Neural progenitor cell (in vitro differentiated cells): ENCODE results near the gene KRTAP12-1. TPM values are rescaled to one million over a fixed set of nuclear protein-coding genes. Genes with fewer than 3 reads are reported as not detected.
A peak's percentile ranks its signal among the peaks of the same experiment; 100 is the strongest.

Source experiments
- DNase-seq: peaks from one replicate; pipeline ENCODE4 v3.0.0-alpha.2; 2016; ENCODE audit warnings: low spot score
- H2AFZ ChIP-seq: fragments of 200-600 bp; sonication (generic); replicated peaks from 2 replicates; pipeline ENCODE4 v1.6.1; 2016; ENCODE audit warnings: antibody characterized with exemption
- H3F3A ChIP-seq: fragments of 200-600 bp; sonication (generic); 2 replicates; pipeline ENCODE4 v1.6.1; 2016; ENCODE audit warnings: antibody characterized with exemption, low read depth
- H3K27ac ChIP-seq: fragments of 200-600 bp; sonication (generic); 2 replicates; pipeline ENCODE4 v1.5.1; 2016; ENCODE audit warnings: mild to moderate bottlenecking
- H3K27me3 ChIP-seq: fragments of 200-600 bp; sonication (generic); 2 replicates; pipeline ENCODE4 v1.6.1; 2016; ENCODE audit warnings: mild to moderate bottlenecking, moderate library complexity
- H3K36me3 ChIP-seq: fragments of 200-600 bp; sonication (generic); 2 replicates; pipeline ENCODE4 v1.5.1; 2016
- H3K4me1 ChIP-seq: fragments of 200-600 bp; sonication (generic); 2 replicates; pipeline ENCODE4 v1.6.1; 2016; ENCODE audit warnings: mixed run types
- H3K4me2 ChIP-seq: fragments of 200-600 bp; sonication (generic); 2 replicates; pipeline ENCODE4 v1.6.1; 2016
- H3K4me3 ChIP-seq: fragments of 200-600 bp; sonication (generic); 2 replicates; pipeline ENCODE4 v1.5.1; 2016
- H3K79me2 ChIP-seq: fragments of 200-600 bp; sonication (generic); 2 replicates; pipeline ENCODE4 v1.6.1; 2016; ENCODE audit warnings: low read depth
- H3K9ac ChIP-seq: fragments of 200-600 bp; sonication (generic); 2 replicates; pipeline ENCODE4 v1.6.1; 2016
- H3K9me3 ChIP-seq: fragments of 200-600 bp; sonication (generic); 2 replicates; pipeline ENCODE4 v1.5.1; 2016; ENCODE audit warnings: low read depth
- H4K20me1 ChIP-seq: fragments of 200-600 bp; sonication (generic); 2 replicates; pipeline ENCODE4 v1.6.1; 2016; ENCODE audit warnings: low read depth
- H3K27ac Mint-ChIP-seq: 3 replicates; pipeline ENCODE4 v1.8.0; 2021; ENCODE audit warnings: mixed read lengths
- H3K27me3 Mint-ChIP-seq: 2 replicates; pipeline ENCODE4 v1.8.0; 2022; ENCODE audit warnings: low read depth, mild to moderate bottlenecking, inconsistent platforms, moderate library complexity, mixed read lengths; ENCODE audit not compliant: insufficient read depth
- H3K36me3 Mint-ChIP-seq: 3 replicates; pipeline ENCODE4 v1.8.0; 2021; ENCODE audit warnings: mixed read lengths
- H3K4me1 Mint-ChIP-seq: 3 replicates; pipeline ENCODE4 v1.8.0; 2021; ENCODE audit warnings: mixed read lengths
- H3K4me3 Mint-ChIP-seq: 3 replicates; pipeline ENCODE4 v1.8.0; 2021; ENCODE audit warnings: mild to moderate bottlenecking, moderate library complexity, mixed read lengths
- H3K9me3 Mint-ChIP-seq: 3 replicates; pipeline ENCODE4 v1.8.0; 2020; ENCODE audit warnings: mixed read lengths
- EZH2 ChIP-seq: fragments of 200-600 bp; sonication (generic); IDR thresholded peaks from 2 replicates; pipeline ENCODE4 v1.6.1; 2017; ENCODE audit warnings: antibody characterized with exemption, mild to moderate bottlenecking, moderate library complexity
- EZH2phosphoT487 ChIP-seq: fragments of 200-600 bp; sonication (generic); IDR thresholded peaks from 2 replicates; pipeline ENCODE4 v1.6.1; 2017; ENCODE audit warnings: antibody characterized with exemption
- total RNA-seq: library from RNA; depleted of rRNA; stranded (reverse); fragments of >200 nt; gene quantifications from 2 replicates; pipeline ENCODE4 v1.2.3, GENCODE V29; 2015; ENCODE audit warnings: low replicate concordance
- TF ChIP-seq, protein P1 (sequence below): fragments of 200-600 bp; sonication (generic); IDR thresholded peaks from 2 replicates; pipeline ENCODE4 v1.5.1; 2017; ENCODE audit warnings: antibody characterized with exemption, mild to moderate bottlenecking

Gene KRTAP12-1
- total RNA-seq, 1 donor from 2014 or later: not detected

DNA sequence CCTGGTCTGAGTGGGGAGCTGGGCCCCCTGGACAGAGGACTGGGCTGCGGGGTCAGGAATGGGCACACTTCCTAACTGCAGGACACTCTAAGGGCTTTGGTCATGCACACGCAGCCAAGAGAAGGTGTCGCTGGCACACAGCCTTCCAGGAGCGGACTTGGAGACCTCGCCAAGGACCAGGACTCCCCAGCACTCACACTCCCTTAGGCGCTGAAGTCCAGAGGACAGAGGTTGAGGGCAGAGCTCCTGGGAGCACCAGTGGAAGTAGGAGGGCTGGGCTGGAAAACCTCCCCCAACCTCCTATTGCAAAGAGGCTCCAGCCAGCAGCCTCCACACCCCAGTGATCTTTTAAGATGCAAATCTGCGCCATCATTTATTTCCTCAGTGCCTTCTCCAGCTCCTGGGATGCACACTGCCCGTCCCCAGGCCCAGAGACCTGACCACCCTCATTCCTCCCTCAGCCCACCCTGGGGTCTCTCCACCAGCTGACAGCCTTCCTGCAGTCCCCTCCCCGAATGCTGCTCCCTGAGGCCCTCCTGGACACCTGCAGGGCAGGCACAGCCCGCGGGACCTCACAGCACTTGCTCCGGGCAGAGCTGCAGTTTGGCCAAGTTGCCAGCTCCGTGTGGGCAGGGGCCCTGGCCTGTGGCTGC lies 26.4 kb upstream of the KRTAP12-1 start:
- H3K9ac ChIP-seq: no peak overlapping the region
- H3K79me2 ChIP-seq: no peaks in the 10 kb centered on the region
- H3K27me3 Mint-ChIP-seq: peaks cover 84% of the 10 kb centered on the region
- peaks cover 65% of the 10 kb centered on the region for H3K4me1 ChIP-seq
- peaks cover 100% of the 10 kb centered on the region for H3K27me3 ChIP-seq
- H3K9me3 ChIP-seq: no peaks in the 10 kb centered on the region
- H4K20me1 ChIP-seq: peaks cover 37% of the 10 kb centered on the region
- peak overlapping the region; percentile 69 for H3K4me2 ChIP-seq
- H3K27ac Mint-ChIP-seq: no peak overlapping the region
- peak overlapping the region; percentile 41 for H3K4me3 Mint-ChIP-seq
- H3K27ac ChIP-seq: no peak overlapping the region
- H3K36me3 ChIP-seq: no peaks in the 10 kb centered on the region
- peak; percentile 47 for DNase-seq
- H3K36me3 Mint-ChIP-seq: no peaks in the 10 kb centered on the region
- H3F3A ChIP-seq: peaks cover 9% of the 10 kb centered on the region
- H2AFZ ChIP-seq: no peak overlapping the region
- TF ChIP-seq EZH2phosphoT487 (no peak), EZH2 (no peak)
- TF ChIP-seq, protein P1, sequence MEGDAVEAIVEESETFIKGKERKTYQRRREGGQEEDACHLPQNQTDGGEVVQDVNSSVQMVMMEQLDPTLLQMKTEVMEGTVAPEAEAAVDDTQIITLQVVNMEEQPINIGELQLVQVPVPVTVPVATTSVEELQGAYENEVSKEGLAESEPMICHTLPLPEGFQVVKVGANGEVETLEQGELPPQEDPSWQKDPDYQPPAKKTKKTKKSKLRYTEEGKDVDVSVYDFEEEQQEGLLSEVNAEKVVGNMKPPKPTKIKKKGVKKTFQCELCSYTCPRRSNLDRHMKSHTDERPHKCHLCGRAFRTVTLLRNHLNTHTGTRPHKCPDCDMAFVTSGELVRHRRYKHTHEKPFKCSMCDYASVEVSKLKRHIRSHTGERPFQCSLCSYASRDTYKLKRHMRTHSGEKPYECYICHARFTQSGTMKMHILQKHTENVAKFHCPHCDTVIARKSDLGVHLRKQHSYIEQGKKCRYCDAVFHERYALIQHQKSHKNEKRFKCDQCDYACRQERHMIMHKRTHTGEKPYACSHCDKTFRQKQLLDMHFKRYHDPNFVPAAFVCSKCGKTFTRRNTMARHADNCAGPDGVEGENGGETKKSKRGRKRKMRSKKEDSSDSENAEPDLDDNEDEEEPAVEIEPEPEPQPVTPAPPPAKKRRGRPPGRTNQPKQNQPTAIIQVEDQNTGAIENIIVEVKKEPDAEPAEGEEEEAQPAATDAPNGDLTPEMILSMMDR: no peak
- peaks cover 2% of the 10 kb centered on the region for H3K9me3 Mint-ChIP-seq
- H3K4me1 Mint-ChIP-seq: peaks cover 45% of the 10 kb centered on the region
- H3K4me3 ChIP-seq: peak overlapping the region; percentile 22

DNA sequence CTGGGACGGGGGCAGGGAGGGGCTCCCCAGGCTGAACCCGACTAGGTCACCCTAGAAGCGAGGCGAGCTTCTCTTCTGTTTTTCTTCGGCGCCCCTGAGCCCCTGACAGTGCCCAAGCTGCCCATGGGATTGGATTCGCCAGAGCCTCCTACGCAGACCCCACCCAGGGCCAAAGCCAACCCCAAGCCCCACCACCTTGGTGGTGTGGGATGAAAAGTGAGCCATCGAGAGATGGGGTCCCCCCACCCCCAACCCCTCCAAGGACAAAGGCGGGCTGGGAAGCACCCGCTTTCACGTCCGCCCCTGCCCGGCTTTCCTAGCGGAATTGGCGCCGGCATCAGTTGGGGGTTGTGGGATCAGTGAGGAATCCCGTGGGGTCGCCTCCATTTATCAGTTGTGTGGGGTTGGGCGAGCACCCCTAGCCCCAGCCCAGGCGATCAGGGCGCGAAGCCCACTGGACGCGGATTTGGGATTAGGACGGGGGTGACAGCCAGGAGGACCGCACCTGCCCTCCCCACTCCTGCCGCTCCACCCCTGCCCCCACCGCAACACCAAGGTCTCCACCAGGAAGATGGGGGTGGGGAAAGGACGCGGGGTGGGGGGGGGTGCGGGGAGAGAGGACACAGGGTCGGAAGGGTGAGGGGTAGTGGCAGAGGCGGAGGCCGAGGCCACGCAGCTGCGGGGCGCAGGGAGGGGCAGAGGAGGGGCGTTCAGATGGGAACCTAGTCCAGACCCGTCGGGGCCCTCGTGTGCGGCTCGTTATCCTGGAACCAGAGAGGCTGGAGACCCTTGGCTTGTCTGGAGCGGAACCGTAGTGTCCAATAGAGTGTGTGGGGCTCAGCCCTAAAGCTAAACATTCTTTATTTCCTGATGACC lies 25.0 kb upstream of the KRTAP12-1 start:
- Histone ChIP-seq H3K27ac (no peak overlapping the region), H2AFZ (no peak overlapping the region), H3K9ac (no peak overlapping the region), H3K36me3 (no peaks in the 10 kb centered on the region), H3K27me3 (peaks cover 92% of the 10 kb centered on the region), H3K4me1 (peaks cover 58% of the 10 kb centered on the region), H3K79me2 (no peaks in the 10 kb centered on the region), H3K4me2 (peak overlapping the region; percentile 69), H4K20me1 (peaks cover 29% of the 10 kb centered on the region), H3K9me3 (no peaks in the 10 kb centered on the region), H3F3A (peaks cover 9% of the 10 kb centered on the region), H3K4me3 (peak overlapping the region; percentile 22)
- peak; percentile 51 for DNase-seq
- TF ChIP-seq EZH2 (peak; percentile 98), EZH2phosphoT487 (peak; percentile 93)
- TF ChIP-seq, protein P1: no peak
- Mint-ChIP-seq H3K4me1 (peaks cover 52% of the 10 kb centered on the region), H3K4me3 (peak overlapping the region; percentile 62), H3K9me3 (peaks cover 2% of the 10 kb centered on the region), H3K36me3 (no peaks in the 10 kb centered on the region), H3K27ac (no peak overlapping the region), H3K27me3 (peaks cover 79% of the 10 kb centered on the region)

DNA sequence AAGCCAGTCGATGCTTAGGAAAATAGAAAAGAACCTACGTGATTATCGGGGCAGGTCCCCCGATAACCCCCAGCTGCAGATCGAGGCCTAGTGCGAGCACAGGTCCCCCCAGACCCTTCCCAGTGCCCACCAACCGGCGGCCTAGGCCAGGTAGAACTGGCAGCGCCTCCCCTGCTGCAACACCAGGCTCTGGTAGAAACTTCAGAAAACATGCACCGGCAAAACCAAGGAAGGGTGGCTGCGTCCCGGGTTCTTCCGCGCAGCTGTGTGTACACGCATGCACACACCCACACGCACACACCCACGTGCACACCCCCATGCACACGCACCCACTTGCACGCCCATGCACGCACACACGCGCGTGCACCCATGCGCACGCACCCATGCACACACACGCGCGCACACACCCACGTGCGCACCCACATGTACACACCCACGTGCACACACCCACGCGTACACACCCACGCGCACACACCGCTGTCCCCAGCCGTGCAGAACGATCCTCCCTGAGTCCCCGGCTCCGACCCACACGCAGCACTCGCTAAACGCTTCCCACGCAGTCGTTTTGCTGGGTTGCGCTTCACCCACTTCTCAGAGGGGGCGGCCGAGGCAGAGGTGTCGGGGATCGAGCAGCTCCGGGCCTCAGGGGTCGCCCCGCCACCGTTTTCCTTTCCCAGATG lies 24.2 kb upstream of the KRTAP12-1 start:
- Histone ChIP-seq H3K27ac (no peak overlapping the region), H3K4me3 (peak overlapping the region; percentile 22)

More for the DNA sequence above, 24.2 kb upstream of the KRTAP12-1 start:
- Histone ChIP-seq H3K9me3 (no peaks in the 10 kb centered on the region), H3K79me2 (no peaks in the 10 kb centered on the region), H3K4me1 (peaks cover 56% of the 10 kb centered on the region), H3K27me3 (peaks cover 84% of the 10 kb centered on the region), H3K36me3 (no peaks in the 10 kb centered on the region), H3K9ac (no peak overlapping the region), H3K4me2 (peak overlapping the region; percentile 69), H4K20me1 (peaks cover 22% of the 10 kb centered on the region), H2AFZ (no peak overlapping the region), H3F3A (peaks cover 9% of the 10 kb centered on the region)
- Mint-ChIP-seq H3K9me3 (peaks cover 2% of the 10 kb centered on the region), H3K27me3 (peaks cover 79% of the 10 kb centered on the region), H3K4me1 (peaks cover 56% of the 10 kb centered on the region), H3K27ac (no peak overlapping the region), H3K4me3 (peak overlapping the region; percentile 57), H3K36me3 (no peaks in the 10 kb centered on the region)
- no peak for DNase-seq
- TF ChIP-seq EZH2 (no peak), EZH2phosphoT487 (no peak)
- TF ChIP-seq, protein P1: no peak
